Gastroesophageal sphincter (tissue), 4 donors: ENCODE measurements around the gene NR6A1. TPM values are rescaled to one million over a fixed set of nuclear protein-coding genes. Genes with fewer than 3 reads are reported as not detected.

Experiments used
- ATAC-seq: fragments of 150-250 bp; one replicate; pipeline ENCODE4 v1.9.1; 2016; ENCODE audit warnings: mild to moderate bottlenecking, moderate library complexity
- H3K27ac ChIP-seq, 4 donors: fragments of 200-600 bp; sonication (generic) in 3 of 4; 1 replicate in 3 of 4; 2 replicates in 1 of 4; pipeline ENCODE4 v1.5.1; 2016 to 2019
- H3K27me3 ChIP-seq: fragments of 200-600 bp; sonication (generic); one replicate; pipeline ENCODE4 v1.5.1; 2019
- H3K36me3 ChIP-seq, 2 donors: fragments of 200-600 bp; sonication (generic); one replicate each; pipeline ENCODE4 v1.5.1; 2019; ENCODE audit warnings: control low read depth in 1 of 2
- H3K4me1 ChIP-seq, 3 donors: fragments of 200-600 bp; sonication (generic); 1 replicate in 2 of 3; 2 replicates in 1 of 3; pipeline ENCODE4 v1.5.1; 2016 to 2019; ENCODE audit warnings: control low read depth in 2 of 3
- H3K4me3 ChIP-seq, 2 donors: fragments of 200-600 bp; sonication (generic); one replicate each; pipeline ENCODE4 v1.5.1; 2019; ENCODE audit warnings: mild to moderate bottlenecking in 1 of 2, moderate library complexity in 1 of 2
- H3K9me3 ChIP-seq, 3 donors: fragments of 200-600 bp; sonication (generic); one replicate each; pipeline ENCODE4 v1.5.1; 2017 to 2019; ENCODE audit warnings: control low read depth in 2 of 3
- EP300 ChIP-seq: sonication (generic); formaldehyde crosslinking; IDR thresholded peaks from one replicate; pipeline ENCODE4 v1.6.1; 2017; ENCODE audit warnings: antibody characterized with exemption, mild to moderate bottlenecking
- POLR2A ChIP-seq, 2 donors: fragments of 450-650 bp; IDR thresholded peaks; one replicate each; pipeline ENCODE4 v1.6.1; 2017; ENCODE audit warnings: antibody characterized with exemption in 2 of 2, mild to moderate bottlenecking in 2 of 2, moderate library complexity in 1 of 2
- POLR2AphosphoS5 ChIP-seq: sonication (generic); formaldehyde crosslinking; IDR thresholded peaks from one replicate; pipeline ENCODE4 v1.6.1; 2017; ENCODE audit warnings: antibody characterized with exemption
- WGBS, 2 donors: methylation state at CpG; one replicate each; pipeline ENCODE4 v1.1.5; 2018; ENCODE audit warnings: low coverage in 1 of 2; 5-methylcytosine and 5-hydroxymethylcytosine counted together
- total RNA-seq, 4 donors: library from RNA; depleted of rRNA; stranded (reverse); fragments of >200 nt; gene quantifications; one replicate each; pipeline ENCODE4 v1.1.0, GENCODE V29; 2016
- TF ChIP-seq, protein P1 (sequence below), 4 experiments: fragments of 200-600 bp in 2 of 4; fragments of 450-650 bp in 2 of 4; sonication (generic) in 1 of 4; IDR thresholded peaks; one replicate each; pipeline ENCODE4 v1.5.1; 2017 to 2019; ENCODE audit warnings: antibody characterized with exemption in 4 of 4, mild to moderate bottlenecking in 2 of 4, moderate library complexity in 2 of 4

Gene NR6A1
- total RNA-seq, 4 donors from 2014 or later, result 0.16 to 4.4 (median 0.62) TPM

DNA sequence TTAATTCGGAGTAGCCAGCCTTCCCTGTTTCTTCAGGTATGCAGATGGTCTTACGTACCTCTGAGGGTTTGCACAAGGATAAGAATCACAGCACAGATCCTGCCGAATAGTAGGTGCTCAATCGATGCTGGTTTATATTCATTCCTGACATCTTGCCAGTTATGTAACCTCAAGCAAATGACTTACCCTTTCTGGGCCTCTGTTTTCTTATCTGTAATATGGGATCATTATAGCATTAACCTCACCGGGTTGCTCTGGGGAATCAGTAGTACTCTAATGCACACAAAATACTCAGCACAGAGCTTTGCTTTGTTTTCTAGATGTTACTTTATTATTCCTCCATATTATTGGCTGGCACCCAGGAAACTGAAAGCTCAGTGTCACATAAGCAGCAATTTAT lies 256.2 kb downstream of the NR6A1 start:
- no peaks in the 10 kb centered on the region for H3K4me1 ChIP-seq
- H3K9me3 ChIP-seq, result no peaks in the 10 kb centered on the region
- H3K4me3 ChIP-seq, result no peak overlapping the region
- WGBS, 2 donors, result 60 to 90% methylated on average over 3 of the region's 5 CpGs
- H3K27ac ChIP-seq, result no peak overlapping the region
- H3K36me3 ChIP-seq, result no peaks in the 10 kb centered on the region
- H3K27me3 ChIP-seq, result peaks cover 16% of the 10 kb centered on the region
- no peak for ATAC-seq
- TF ChIP-seq POLR2AphosphoS5, result no peak

DNA sequence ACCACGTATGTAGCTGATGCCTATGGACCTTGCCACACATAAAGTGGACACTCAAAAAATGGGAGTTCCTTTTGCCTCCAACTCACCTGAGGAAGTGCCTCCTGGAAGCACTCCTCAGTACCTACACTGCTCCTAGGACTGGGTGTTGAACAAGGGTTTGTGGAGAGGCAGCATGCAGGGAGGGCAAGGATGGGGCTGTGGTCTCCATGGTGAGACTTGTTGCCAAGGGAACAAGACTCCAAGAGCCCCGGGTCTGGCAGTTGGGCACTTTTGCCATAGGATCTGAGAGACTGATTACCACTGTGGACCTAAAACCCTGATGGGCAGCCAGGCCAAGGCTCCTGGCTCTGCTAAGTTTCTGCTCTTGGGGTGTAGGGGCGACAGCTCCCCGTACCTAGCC lies 257.0 kb downstream of the NR6A1 start:
- Histone ChIP-seq H3K36me3 (no peaks in the 10 kb centered on the region), H3K9me3 (no peaks in the 10 kb centered on the region), H3K27ac (no peak overlapping the region), H3K4me3 (no peak overlapping the region), H3K4me1 (no peaks in the 10 kb centered on the region), H3K27me3 (peaks cover 16% of the 10 kb centered on the region)
- TF ChIP-seq POLR2A (IDR thresholded peaks at IDR 0.05) (no peak), EP300 (no peak), POLR2AphosphoS5 (no peak)
- TF ChIP-seq, protein P1, sequence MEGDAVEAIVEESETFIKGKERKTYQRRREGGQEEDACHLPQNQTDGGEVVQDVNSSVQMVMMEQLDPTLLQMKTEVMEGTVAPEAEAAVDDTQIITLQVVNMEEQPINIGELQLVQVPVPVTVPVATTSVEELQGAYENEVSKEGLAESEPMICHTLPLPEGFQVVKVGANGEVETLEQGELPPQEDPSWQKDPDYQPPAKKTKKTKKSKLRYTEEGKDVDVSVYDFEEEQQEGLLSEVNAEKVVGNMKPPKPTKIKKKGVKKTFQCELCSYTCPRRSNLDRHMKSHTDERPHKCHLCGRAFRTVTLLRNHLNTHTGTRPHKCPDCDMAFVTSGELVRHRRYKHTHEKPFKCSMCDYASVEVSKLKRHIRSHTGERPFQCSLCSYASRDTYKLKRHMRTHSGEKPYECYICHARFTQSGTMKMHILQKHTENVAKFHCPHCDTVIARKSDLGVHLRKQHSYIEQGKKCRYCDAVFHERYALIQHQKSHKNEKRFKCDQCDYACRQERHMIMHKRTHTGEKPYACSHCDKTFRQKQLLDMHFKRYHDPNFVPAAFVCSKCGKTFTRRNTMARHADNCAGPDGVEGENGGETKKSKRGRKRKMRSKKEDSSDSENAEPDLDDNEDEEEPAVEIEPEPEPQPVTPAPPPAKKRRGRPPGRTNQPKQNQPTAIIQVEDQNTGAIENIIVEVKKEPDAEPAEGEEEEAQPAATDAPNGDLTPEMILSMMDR (IDR thresholded peaks at IDR 0.05), result no peak
- WGBS, 2 donors, result 73% methylated on average over 3 of the region's 4 CpGs; no CpG with 5 or more reads in 1 of the 2 donors
- ATAC-seq, result no peak

DNA sequence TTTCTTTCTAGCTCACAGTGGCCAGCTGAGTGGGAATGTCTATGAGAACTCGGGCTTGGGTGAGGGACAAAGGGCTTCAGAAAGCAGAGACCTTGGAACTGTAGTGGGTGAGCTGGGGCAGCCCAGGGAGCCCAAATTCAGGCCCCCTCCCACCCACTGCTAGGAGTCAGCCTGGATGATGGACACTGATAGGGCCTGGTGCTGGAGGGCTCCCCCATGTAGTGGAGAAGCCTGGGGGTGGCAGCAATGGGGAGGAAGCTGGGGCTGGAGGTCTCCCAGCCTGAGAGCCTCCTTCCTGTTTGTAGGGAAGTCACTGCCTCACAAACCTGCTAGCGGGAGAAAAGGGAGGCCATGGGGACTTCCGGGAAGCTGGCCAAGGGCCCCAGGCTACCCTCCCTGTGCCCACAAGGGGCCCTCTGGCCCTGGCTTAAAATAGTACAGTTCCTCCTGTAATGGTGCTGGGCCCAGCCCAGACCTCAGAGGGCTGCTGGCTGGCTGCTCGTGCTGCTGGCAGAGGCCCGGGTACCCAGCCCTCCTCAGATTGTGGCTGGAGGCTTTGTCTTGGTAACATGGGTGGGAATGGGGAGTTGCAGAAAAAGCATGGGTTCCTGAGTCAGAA lies 257.6 kb downstream of the NR6A1 start:
- no peak for TF ChIP-seq EP300
- no peak for TF ChIP-seq POLR2AphosphoS5
- TF ChIP-seq, protein P1 (IDR thresholded peaks at IDR 0.05), result no peak
- no peak for TF ChIP-seq POLR2A (IDR thresholded peaks at IDR 0.05)
- Histone ChIP-seq H3K4me1 (no peaks in the 10 kb centered on the region), H3K4me3 (no peak overlapping the region), H3K27ac (no peak overlapping the region), H3K27me3 (peaks cover 16% of the 10 kb centered on the region), H3K36me3 (no peaks in the 10 kb centered on the region), H3K9me3 (no peaks in the 10 kb centered on the region)
- ATAC-seq, result no peak
- WGBS, 2 donors, result 40% methylated on average over 1 of the region's 5 CpGs; no CpG with 5 or more reads in 1 of the 2 donors

DNA sequence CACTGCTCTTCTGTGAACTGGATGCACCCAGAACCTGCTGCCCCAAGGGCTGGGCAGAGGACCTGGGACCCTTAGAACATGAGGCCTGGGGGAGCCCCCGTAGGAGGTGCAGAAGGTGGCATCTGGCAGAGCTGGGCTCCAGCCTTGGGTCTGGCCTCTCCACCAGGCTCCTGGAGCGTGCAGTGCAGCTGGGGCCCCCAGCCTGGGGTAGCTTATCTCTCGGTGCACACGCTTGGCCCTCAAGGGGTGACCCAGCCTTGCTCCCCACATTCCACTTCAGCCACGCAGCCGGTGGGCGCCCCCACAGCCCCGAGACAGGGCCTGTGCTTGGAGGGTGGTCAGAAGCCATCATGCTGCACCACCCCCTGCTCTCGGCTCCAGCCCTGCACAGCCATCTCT lies 258.3 kb downstream of the NR6A1 start:
- no peak overlapping the region for H3K4me3 ChIP-seq
- no peaks in the 10 kb centered on the region for H3K4me1 ChIP-seq
- ATAC-seq, result no peak
- no peaks in the 10 kb centered on the region for H3K36me3 ChIP-seq
- 76 to 100% methylated on average over 2 to 5 of the region's 9 CpGs for WGBS, 2 donors
- peaks cover 16% of the 10 kb centered on the region for H3K27me3 ChIP-seq
- no peak for TF ChIP-seq POLR2A (IDR thresholded peaks at IDR 0.05)
- TF ChIP-seq EP300, result no peak
- no peak for TF ChIP-seq POLR2AphosphoS5
- TF ChIP-seq, protein P1 (IDR thresholded peaks at IDR 0.05), result no peak
- H3K9me3 ChIP-seq, result no peaks in the 10 kb centered on the region
- H3K27ac ChIP-seq, result no peak overlapping the region

DNA sequence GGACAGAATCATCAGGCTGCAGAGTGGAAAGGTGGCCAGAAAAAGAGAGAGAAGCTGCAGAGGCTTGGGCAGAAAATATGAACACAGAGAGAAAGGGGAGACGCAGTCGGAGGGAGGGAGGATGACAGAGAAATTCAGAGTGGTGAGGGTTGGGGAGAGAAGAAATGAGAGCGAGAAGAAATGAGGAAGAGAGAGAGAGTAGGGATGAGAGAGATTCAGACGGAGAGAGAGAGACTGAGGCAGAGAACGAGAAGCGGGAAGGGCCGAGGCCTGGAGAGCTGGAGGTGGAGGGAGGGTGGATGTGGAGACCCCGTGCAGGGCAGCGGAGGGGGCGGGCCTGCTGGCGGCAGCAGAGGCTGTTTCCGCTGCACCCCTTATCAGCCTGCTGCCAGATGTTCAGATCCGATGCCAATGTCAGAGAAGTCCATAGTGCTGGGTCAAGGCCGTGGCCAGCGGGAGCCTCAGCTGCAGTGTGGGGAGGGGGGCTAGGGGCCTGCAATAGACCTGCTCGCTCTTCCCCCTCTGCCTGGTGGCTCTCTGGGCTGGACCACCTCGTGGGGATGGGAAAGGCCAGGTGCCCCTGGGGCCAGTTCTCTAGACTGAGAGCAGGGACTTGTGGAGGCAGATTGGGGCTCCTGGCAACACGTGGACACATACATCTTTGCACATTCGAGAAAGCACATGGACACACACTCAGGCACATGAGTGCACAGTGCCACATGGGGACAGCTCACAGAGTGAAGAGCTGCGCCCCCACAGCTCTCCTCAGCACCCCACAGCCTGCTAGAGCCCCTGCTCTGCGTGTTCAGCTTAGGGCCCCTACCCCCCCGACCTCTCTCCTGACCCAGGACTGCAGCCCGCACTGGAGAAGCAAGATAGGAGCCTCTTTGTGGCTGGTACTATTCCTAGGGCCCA lies 259.0 kb downstream of the NR6A1 start:
- no peaks in the 10 kb centered on the region for H3K4me1 ChIP-seq
- no peaks in the 10 kb centered on the region for H3K9me3 ChIP-seq
- TF ChIP-seq POLR2AphosphoS5 (no peak), POLR2A (IDR thresholded peaks at IDR 0.05) (no peak), EP300 (no peak)
- no peak for ATAC-seq
- 20 to 52% methylated on average over 2 to 13 of the region's 23 CpGs for WGBS, 2 donors
- no peaks in the 10 kb centered on the region for H3K36me3 ChIP-seq
- H3K27ac ChIP-seq, result no peak overlapping the region
- H3K4me3 ChIP-seq, result no peak overlapping the region
- H3K27me3 ChIP-seq, result peaks cover 13% of the 10 kb centered on the region
